ENCODE measurements around the gene SNTG2.

Gene SNTG2

GRCh38 chr2:1153920-1154319, 203.3 kb downstream of the SNTG2 start:
- peak; percentile 80 for DNase-seq

- no peak for DNase-seq
Measured at GRCh38 chr2:1154710-1155594, 204.3 kb downstream of the SNTG2 start.

GRCh38 chr2:1156059-1156458, 205.4 kb downstream of the SNTG2 start:
- no peak for DNase-seq

GRCh38 chr2:1156531-1156930, 205.9 kb downstream of the SNTG2 start:
- no peak for DNase-seq

GRCh38 chr2:1157107-1157506, 206.5 kb downstream of the SNTG2 start:
- DNase-seq: no peak

GRCh38 chr2:1159013-1159412, 208.4 kb downstream of the SNTG2 start:
- DNase-seq: no peak

GRCh38 chr2:1162246-1162645, 211.6 kb downstream of the SNTG2 start:
- DNase-seq: no peak

- DNase-seq: peak; percentile 45
Measured at GRCh38 chr2:1162768-1163584, 212.3 kb downstream of the SNTG2 start.

- DNase-seq: no peak
Measured at GRCh38 chr2:1166976-1167375, 216.3 kb downstream of the SNTG2 start.

- no peak for DNase-seq
Measured at GRCh38 chr2:1168846-1169245, 218.2 kb downstream of the SNTG2 start.

GRCh38 chr2:1169291-1169949, 218.8 kb downstream of the SNTG2 start:
- DNase-seq: no peak

- no peak for DNase-seq
Measured at GRCh38 chr2:1170241-1170640, 219.6 kb downstream of the SNTG2 start.

- DNase-seq: no peak
Measured at GRCh38 chr2:1170711-1171110, 220.1 kb downstream of the SNTG2 start.

GRCh38 chr2:1173528-1173927, 222.9 kb downstream of the SNTG2 start:
- no peak for DNase-seq

GRCh38 chr2:1181893-1182292, 231.2 kb downstream of the SNTG2 start:
- DNase-seq: no peak

GRCh38 chr2:1183300-1183699, 232.7 kb downstream of the SNTG2 start:
- DNase-seq: no peak

- no peak for DNase-seq
Measured at GRCh38 chr2:1186421-1186820, 235.8 kb downstream of the SNTG2 start.

GRCh38 chr2:1187189-1187588, 236.5 kb downstream of the SNTG2 start:
- DNase-seq: no peak

- no peak for DNase-seq
Measured at GRCh38 chr2:1192121-1192520, 241.5 kb downstream of the SNTG2 start.

GRCh38 chr2:1193801-1194200, 243.2 kb downstream of the SNTG2 start:
- no peak for DNase-seq

- no peak for DNase-seq
Measured at GRCh38 chr2:1203772-1204171, 253.1 kb downstream of the SNTG2 start.

- no peak for DNase-seq
Measured at GRCh38 chr2:1205853-1206252, 255.2 kb downstream of the SNTG2 start.

GRCh38 chr2:1207962-1208510, 257.4 kb downstream of the SNTG2 start:
- DNase-seq: no peak
